WTC11 (cell line): ENCODE measurements around the gene NEMP1. TPM values are rescaled to one million over a fixed set of nuclear protein-coding genes. Genes with fewer than 3 reads are reported as not detected.

Experiments used
- ATAC-seq: fragments of 200-7000 bp; cut with Tn5 transposase; 2 replicates; pipeline ENCODE4 v1.10.0; 2021; ENCODE audit warnings: mild to moderate bottlenecking, moderate library complexity
- CTCF ChIA-PET: fragments of 300-600 bp; sonication (Branson Sonifier 250); formaldehyde crosslinking; loops from one replicate; lab custom pipeline; 2021; ENCODE audit warnings: antibody characterized with exemption; lab: Charles Lee
- POLR2A ChIA-PET: fragments of 350-600 bp; sonication (Branson Sonifier 250); formaldehyde crosslinking; loops from one replicate; lab custom pipeline; 2021; ENCODE audit warnings: antibody characterized with exemption; lab: Charles Lee
- DNase-seq: peaks from one replicate; pipeline ENCODE4 v3.0.0; 2021; ENCODE audit warnings: low spot score
- H3K27ac Mint-ChIP-seq: 2 replicates; pipeline ENCODE4 v1.8.0; 2021; ENCODE audit warnings: mixed read lengths
- H3K27me3 Mint-ChIP-seq: 2 replicates; pipeline ENCODE4 v1.8.0; 2021; ENCODE audit warnings: low read depth, mild to moderate bottlenecking, moderate library complexity, mixed read lengths
- H3K36me3 Mint-ChIP-seq: 2 replicates; pipeline ENCODE4 v1.8.0; 2021; ENCODE audit warnings: mixed read lengths
- H3K4me1 Mint-ChIP-seq: 2 replicates; pipeline ENCODE4 v1.8.0; 2022; ENCODE audit warnings: mixed read lengths
- H3K4me3 Mint-ChIP-seq: 2 replicates; pipeline ENCODE4 v1.8.0; 2021; ENCODE audit warnings: mild to moderate bottlenecking, moderate library complexity, mixed read lengths
- H3K9me3 Mint-ChIP-seq: 2 replicates; pipeline ENCODE4 v1.8.0; 2021; ENCODE audit warnings: mixed read lengths
- ATF6 ChIP-seq: sonication (generic); formaldehyde crosslinking; IDR thresholded peaks from 2 replicates; pipeline ENCODE4 v1.8.1; 2023; ENCODE audit warnings: mild to moderate bottlenecking, missing genetic modification reagents
- E2F1 ChIP-seq: sonication (generic); formaldehyde crosslinking; IDR thresholded peaks from 2 replicates; pipeline ENCODE4 v1.8.0; 2022; ENCODE audit warnings: mild to moderate bottlenecking, missing genetic modification reagents
- E2F5 ChIP-seq: sonication (generic); formaldehyde crosslinking; IDR thresholded peaks from 2 replicates; pipeline ENCODE4 v1.8.1; 2022; ENCODE audit warnings: mild to moderate bottlenecking, moderate library complexity, missing genetic modification reagents
- FOXK1 ChIP-seq: sonication (generic); formaldehyde crosslinking; IDR thresholded peaks from 2 replicates; pipeline ENCODE4 v1.8.0; 2022; ENCODE audit warnings: mild to moderate bottlenecking, moderate library complexity, missing genetic modification reagents
- GABPB1 ChIP-seq: sonication (generic); formaldehyde crosslinking; IDR thresholded peaks from 2 replicates; pipeline ENCODE4 v1.8.1; 2023; ENCODE audit warnings: mild to moderate bottlenecking, missing genetic modification reagents
- GRHL2 ChIP-seq: fragments of 250-450 bp; sonication (Bioruptor Pico); IDR thresholded peaks from 2 replicates; pipeline ENCODE4 v1.8.0; 2022; ENCODE audit warnings: mild to moderate bottlenecking, moderate library complexity; ENCODE audit not compliant: insufficient replicate concordance, severe bottlenecking
- HMGXB4 ChIP-seq: sonication (generic); formaldehyde crosslinking; IDR thresholded peaks from 2 replicates; pipeline ENCODE4 v1.8.1; 2023; ENCODE audit warnings: mild to moderate bottlenecking, moderate library complexity, missing genetic modification reagents
- JUN ChIP-seq: sonication (generic); formaldehyde crosslinking; IDR thresholded peaks from 2 replicates; pipeline ENCODE4 v1.8.0; 2023; ENCODE audit warnings: mild to moderate bottlenecking, missing genetic modification reagents
- MXD4 ChIP-seq: fragments of 250-450 bp; sonication (Bioruptor Pico); IDR thresholded peaks from 2 replicates; pipeline ENCODE4 v1.8.0; 2021; ENCODE audit warnings: mild to moderate bottlenecking, moderate library complexity, borderline replicate concordance
- PRDM15 ChIP-seq: sonication (generic); formaldehyde crosslinking; IDR thresholded peaks from 2 replicates; pipeline ENCODE4 v1.8.0; 2022; ENCODE audit warnings: missing genetic modification reagents
- PRRX2 ChIP-seq: fragments of 250-450 bp; sonication (Bioruptor Pico); IDR thresholded peaks from 2 replicates; pipeline ENCODE4 v1.8.0; 2021; ENCODE audit warnings: mild to moderate bottlenecking
- TCF7 ChIP-seq: sonication (generic); formaldehyde crosslinking; IDR thresholded peaks from 2 replicates; pipeline ENCODE4 v1.8.0; 2022; ENCODE audit warnings: mild to moderate bottlenecking, low read depth, missing genetic modification reagents, moderate library complexity
- ZNF512 ChIP-seq: sonication (generic); formaldehyde crosslinking; IDR thresholded peaks from 2 replicates; pipeline ENCODE4 v1.8.1; 2022; ENCODE audit warnings: missing genetic modification reagents, borderline replicate concordance
- total RNA-seq: library from RNA; stranded (reverse); gene quantifications from 3 replicates; pipeline ENCODE4 v1.2.3, GENCODE V29; 2021

NEMP1 gene
- total RNA-seq, 1 experiment from 2014 or later = 41.9 TPM

GRCh38 chr12:57106021-57106708 lies 27.6 kb upstream of the NEMP1 start (continued):
- no peak for TF ChIP-seq E2F5 (CRISPR knock-in tag)

GRCh38 chr12:57105011-57105753 lies 26.6 kb upstream of the NEMP1 start:
- TF ChIP-seq HMGXB4 (CRISPR knock-in tag) (no peak), ATF6 (CRISPR knock-in tag) (no peak), JUN (CRISPR knock-in tag) (no peak)
- ATAC-seq = no peak
- POLR2A ChIA-PET = interaction anchor here (0.5 kb wide), 1 partner anchor 11 kb away, joined by 3 read pairs; no protein-coding TSS in a partner anchor
- DNase-seq = no peak
- Mint-ChIP-seq H3K4me3 (no peak overlapping the region), H3K9me3 (no peaks in the 10 kb centered on the region), H3K27ac (no peak overlapping the region), H3K27me3 (no peaks in the 10 kb centered on the region), H3K4me1 (peaks cover 15% of the 10 kb centered on the region), H3K36me3 (peaks cover 15% of the 10 kb centered on the region)
- CTCF ChIA-PET = interaction anchor here (1.1 to 2.6 kb wide), 4 partner anchors 12 to 19 kb away, joined by 3 to 14 read pairs (median 4); no protein-coding TSS in a partner anchor

- Mint-ChIP-seq H3K36me3 (peaks cover 20% of the 10 kb centered on the region), H3K9me3 (no peaks in the 10 kb centered on the region), H3K4me3 (no peak overlapping the region), H3K27me3 (no peaks in the 10 kb centered on the region), H3K27ac (no peak overlapping the region), H3K4me1 (peaks cover 8% of the 10 kb centered on the region)
- ATAC-seq (no peak), DNase-seq (no peak)
- CTCF ChIA-PET = interaction anchor here (1.1 to 2.7 kb wide), 4 partner anchors 13 to 35 kb away, joined by 3 to 6 read pairs (median 4); no protein-coding TSS in a partner anchor
- POLR2A ChIA-PET = interaction anchor here (0.5 to 0.8 kb wide), 2 partner anchors 11 to 12 kb away, joined by 3 to 5 read pairs; no protein-coding TSS in a partner anchor
- TF ChIP-seq GRHL2 (CRISPR knock-in tag) (no peak), PRRX2 (CRISPR knock-in tag) (no peak), PRDM15 (CRISPR knock-in tag) (no peak), ZNF512 (CRISPR knock-in tag) (no peak), FOXK1 (CRISPR knock-in tag) (no peak), GABPB1 (CRISPR knock-in tag) (no peak), E2F1 (no peak), MXD4 (CRISPR knock-in tag) (no peak), TCF7 (CRISPR knock-in tag) (no peak)
Observed at GRCh38 chr12:57104292-57104910, 25.8 kb upstream of the NEMP1 start.
